ENCODE results near the gene KRTAP4-1.
"Not testable (repeated sequence)": the region's sequence is repeated elsewhere in the genome, so short reads cannot be mapped to it uniquely, and the experiment has no call there.

KRTAP4-1 gene

GRCh38 chr17:41184480-41184961, at the start of gene KRTAP4-1:
Gene KRTAP4-1 (minus strand): TSS chr17:41184911. CDS start chr17:41184854, 57 bp downstream.
- DNase-seq, result no peak

DNA sequence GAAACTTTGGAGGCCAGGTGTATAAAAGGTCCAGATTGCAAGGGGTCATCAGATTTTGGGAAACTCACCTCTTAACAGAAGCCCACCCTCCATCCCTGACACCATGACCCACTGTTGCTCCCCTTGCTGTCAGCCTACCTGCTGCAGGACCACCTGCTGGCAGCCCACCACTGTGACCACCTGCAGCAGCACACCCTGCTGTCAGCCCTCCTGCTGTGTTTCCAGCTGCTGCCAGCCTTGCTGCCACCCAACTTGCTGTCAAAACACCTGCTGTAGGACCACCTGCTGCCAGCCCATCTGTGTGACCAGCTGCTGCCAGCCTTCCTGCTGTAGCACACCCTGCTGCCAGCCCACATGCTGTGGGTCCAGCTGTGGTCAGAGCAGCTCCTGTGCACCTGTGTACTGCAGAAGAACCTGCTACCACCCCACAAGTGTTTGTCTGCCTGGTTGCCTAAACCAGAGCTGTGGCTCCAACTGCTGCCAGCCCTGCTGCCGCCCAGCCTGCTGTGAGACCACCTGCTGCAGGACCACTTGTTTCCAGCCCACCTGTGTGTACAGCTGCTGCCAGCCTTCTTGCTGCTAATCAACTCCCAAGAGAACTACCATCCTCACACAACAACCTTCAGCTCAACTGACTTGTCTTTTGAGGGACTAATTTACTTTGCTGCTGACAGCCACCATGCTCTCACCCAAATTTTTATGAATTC, 47.8 kb upstream of the KRTAP4-1 start, which contains the start of gene KRTAP9-3:
KRTAP9-3 (plus strand) TSS at position 51 of the 707 bp plus-strand sequence; CDS start at position 104, 53 bp downstream.
- not testable (repeated sequence) for DNase-seq

DNA sequence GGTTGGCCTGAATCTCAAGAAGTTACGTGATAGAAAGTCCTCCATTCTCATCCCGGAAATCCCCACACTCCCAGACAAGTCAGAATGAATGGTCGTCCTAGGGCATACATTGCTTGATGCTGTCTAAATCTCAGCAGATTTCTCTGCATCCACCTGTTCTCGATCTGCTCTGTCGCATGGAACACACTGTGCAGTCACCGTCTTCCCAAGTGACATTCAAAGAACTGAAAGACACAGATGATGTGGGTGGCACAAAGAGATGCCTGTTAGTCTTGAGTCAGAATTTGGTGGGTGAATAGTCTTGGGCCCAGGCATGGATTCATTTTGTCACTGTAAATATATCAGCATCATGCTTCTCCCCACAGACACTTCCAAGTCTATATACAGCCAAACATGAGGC, 47.0 kb upstream of the KRTAP4-1 start:
- no peak for DNase-seq

- DNase-seq, result no peak
Measured at GRCh38 chr17:41230094-41230493, 45.4 kb upstream of the KRTAP4-1 start.

DNA sequence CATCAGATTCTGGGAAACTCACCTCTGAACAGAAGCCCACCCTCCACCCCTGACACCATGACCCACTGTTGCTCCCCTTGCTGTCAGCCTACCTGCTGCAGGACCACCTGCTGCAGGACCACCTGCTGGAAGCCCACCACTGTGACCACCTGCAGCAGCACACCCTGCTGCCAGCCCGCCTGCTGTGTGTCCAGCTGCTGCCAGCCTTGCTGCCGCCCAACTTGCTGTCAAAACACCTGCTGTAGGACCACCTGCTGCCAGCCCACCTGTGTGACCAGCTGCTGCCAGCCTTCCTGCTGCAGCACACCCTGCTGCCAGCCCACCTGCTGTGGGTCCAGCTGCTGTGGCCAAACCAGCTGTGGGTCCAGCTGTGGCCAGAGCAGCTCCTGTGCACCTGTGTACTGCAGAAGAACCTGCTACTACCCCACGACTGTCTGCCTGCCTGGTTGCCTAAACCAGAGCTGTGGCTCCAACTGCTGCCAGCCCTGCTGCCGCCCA, 41.9 kb upstream of the KRTAP4-1 start, which contains the start of gene KRTAP9-2:
KRTAP9-2 (plus strand) TSS at position 51 of the 498 bp plus-strand sequence; CDS start at position 58, 7 bp downstream.
- not testable (repeated sequence) for DNase-seq

DNA sequence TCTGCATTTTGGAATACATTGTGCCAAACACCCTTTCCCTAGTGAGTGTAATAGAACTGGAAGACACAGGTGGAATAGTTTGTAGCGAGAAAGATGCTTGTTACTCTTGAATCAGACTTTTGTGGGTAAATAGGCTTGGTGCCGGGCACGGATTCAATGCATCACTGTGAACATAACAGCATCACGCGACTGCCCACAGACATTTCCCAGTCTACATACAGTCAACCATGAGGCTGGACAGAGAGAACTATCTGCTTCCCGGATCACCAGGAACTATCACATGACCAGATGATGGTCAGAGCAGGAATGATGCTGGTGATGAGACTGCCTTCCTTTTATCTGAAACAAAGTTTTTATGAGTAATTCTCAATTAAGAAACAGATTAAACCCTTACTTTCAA, 41.3 kb upstream of the KRTAP4-1 start:
- DNase-seq, result no peak

DNA sequence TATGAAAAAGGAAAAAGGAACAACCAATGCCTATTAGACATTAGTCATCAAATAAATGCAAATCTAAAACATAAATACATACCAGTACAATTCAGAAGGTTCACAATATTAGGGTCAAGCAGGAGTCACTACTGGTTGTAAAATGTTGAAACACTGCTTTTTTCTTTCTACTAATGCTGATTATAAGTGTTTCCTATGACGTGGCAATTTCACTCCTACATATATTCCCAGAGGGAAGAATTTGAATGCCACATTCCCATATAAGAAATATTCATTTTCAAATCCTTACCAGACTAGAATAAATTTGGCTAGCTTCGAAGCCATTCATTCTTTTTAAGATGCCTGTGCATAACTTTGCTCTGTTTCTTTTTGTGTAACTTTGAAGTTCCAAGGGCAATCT, 39.1 kb upstream of the KRTAP4-1 start:
- DNase-seq, result no peak

DNA sequence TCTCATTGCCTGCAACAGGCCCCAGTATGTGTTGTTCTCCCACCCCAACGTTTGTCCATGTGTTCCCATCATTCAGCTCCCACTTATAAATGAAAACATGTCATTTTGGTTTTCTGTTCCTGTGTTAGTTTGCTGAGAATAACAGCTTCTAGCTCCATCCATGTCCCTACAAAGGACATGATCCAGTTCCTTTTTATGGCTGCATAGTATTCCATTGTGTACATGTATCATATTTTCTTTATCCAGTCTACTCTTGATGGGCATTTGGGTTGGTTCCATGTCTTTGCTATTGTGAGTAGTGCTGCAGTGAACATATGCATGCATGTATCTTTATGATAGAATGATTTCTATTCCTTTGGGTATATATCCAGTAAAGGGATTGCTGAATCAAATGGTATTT, 31.0 kb upstream of the KRTAP4-1 start:
- DNase-seq, result no peak

DNA sequence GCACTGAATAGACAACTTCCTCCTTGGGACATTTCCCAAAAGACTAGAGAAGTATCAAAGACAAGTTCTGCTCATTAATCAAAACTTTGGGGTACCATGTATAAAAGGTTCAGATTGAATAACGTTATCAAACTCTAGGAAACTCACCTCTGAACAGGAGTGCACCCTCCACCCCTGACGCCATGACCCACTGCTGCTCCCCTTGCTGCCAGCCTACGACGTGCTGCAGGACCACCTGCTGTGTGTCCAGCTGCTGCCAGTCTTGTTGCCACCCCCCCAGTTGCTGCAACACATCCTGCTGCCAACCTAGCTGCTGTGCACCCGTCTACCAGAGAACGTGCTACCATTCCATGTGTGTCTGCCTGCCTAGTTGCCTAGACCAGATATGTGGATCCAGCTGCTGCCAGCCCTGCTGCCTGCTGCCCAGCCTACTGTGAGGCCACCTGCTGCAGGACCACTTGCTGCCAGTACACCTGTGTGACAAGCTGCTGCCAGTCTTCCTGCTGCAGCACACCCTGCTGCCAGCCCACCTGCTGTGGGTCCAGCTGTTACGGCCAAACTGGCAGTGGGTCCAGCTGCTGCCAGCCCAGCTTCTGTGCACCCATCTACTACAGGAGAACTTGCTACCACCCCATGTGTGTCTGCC, 27.9 kb upstream of the KRTAP4-1 start:
- no peak for DNase-seq

- DNase-seq, result no peak
Measured at GRCh38 chr17:41211845-41212466, 27.2 kb upstream of the KRTAP4-1 start.

DNA sequence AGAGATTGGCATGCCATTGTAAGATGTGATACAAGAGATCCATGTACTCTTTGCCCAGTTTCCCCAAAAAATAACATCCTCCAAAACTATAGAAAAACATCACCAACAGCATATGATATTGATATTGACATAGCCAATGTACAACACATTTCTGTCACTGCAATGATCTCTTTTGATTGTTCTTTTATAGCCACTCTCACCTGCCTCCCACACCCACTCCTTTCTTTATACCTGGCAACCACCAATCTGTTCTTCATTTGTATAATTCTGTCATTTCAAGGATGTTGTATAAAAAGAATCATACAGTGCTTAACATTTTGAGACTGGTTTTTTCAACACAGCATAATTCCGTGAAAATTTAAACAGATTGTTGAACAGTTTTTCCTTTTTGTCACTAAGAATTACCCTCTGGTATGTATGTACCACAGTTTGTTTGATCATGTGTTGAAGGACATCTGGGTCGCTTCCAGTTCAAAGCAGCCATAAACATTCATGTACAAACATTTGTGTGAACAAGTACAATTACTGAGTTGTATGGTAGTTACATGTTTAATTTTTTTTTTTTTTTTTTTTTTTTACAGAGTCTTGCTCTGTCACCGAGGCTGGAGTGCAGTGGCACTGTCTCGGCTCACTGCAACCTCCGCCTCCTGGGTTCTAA, 14.8 kb upstream of the KRTAP4-1 start:
- no peak for DNase-seq

DNA sequence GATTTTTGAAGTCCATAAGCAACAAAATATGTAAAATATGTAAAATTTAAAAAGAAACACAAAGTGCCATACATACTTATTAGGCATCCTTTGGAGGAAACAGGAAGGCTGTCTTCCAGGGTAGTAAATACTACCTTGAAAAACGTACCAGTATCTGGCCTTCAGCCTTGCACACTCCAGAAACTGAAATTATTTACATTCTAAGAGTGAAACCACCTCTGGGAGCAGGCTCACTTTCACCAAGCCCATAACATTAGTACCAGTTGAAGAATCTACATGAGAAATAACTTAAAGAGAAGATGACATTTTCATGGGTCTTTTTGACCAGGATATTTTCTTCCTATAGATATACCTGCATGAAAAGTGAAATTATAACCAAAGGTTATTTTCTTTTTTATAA, 11.4 kb upstream of the KRTAP4-1 start:
- DNase-seq, result no peak

DNA sequence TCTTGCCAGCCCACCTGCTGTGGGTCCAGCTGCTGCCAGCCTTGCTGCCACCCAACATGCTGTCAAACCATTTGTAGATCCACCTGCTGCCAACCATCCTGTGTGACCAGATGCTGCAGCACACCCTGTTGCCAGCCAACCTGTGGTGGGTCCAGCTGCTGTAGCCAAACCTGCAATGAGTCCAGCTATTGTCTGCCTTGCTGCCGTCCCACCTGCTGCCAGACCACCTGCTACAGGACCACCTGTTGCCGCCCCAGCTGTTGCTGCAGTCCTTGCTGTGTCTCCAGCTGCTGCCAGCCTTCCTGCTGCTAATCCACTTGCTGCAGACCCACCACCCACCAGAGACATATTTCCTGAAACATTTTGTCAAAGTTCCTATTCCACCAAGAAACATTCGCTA, 5.6 kb upstream of the KRTAP4-1 start:
- DNase-seq, result no peak

GRCh38 chr17:41189837-41190318, 5.2 kb upstream of the KRTAP4-1 start, which contains the start of gene KRTAP9-1:
Gene KRTAP9-1 (plus strand): TSS chr17:41189887. CDS start chr17:41189887, 0 bp downstream.
- not testable (repeated sequence) for DNase-seq

- DNase-seq, result no peak
Measured at GRCh38 chr17:41186872-41187271, 2.2 kb upstream of the KRTAP4-1 start.

DNA sequence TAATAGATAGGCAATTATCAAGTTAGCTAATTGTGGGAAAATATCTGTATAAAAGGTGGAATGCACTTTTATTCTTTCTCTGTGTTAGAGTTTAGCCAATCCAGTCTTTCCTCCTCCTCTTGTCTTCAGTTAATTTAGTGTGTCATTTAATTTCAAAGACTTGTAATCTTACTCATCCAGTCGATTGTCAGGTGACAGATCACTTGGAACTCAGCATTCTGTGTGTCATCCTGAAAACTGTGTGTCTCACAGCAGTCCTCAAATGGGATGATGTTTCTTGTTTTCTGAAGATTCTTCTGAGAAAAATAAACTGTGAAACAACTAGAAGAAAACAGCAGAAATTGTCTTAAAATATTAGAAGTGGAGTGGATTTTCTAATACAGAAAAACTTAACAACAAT, 290 bp upstream of the KRTAP4-1 start:
- no peak for DNase-seq

GRCh38 chr17:41178843-41179616, 5.7 kb downstream of the KRTAP4-1 start:
- DNase-seq, result no peak

- DNase-seq, result no peak
Measured at GRCh38 chr17:41178341-41178740, 6.4 kb downstream of the KRTAP4-1 start.

- DNase-seq, result no peak
Measured at GRCh38 chr17:41177727-41178271, 6.9 kb downstream of the KRTAP4-1 start, which contains the start of gene KRTAP4-2. Gene KRTAP4-2 (minus strand): TSS chr17:41178221. CDS start chr17:41178164, 57 bp downstream.

GRCh38 chr17:41176744-41177387, 7.8 kb downstream of the KRTAP4-1 start:
- DNase-seq, result no peak

- no peak for DNase-seq
Measured at GRCh38 chr17:41171886-41172285, 12.8 kb downstream of the KRTAP4-1 start.
